CD4-positive, alpha-beta memory T cell (primary cell): ENCODE data around the gene COG2. TPM values are rescaled to one million over a fixed set of nuclear protein-coding genes. Genes with fewer than 3 reads are reported as not detected.

Experiments used
- CTCF ChIA-PET: fragments of 350-600 bp; sonication (Branson Sonifier 250); formaldehyde crosslinking; loops from one replicate; lab custom pipeline; 2021; ENCODE audit warnings: inconsistent platforms; ENCODE audit not compliant: partially characterized antibody; lab: Charles Lee
- POLR2A ChIA-PET: fragments of 350-600 bp; sonication (Branson Sonifier 250); formaldehyde crosslinking; loops from one replicate; lab custom pipeline; 2021; ENCODE audit not compliant: partially characterized antibody; lab: Charles Lee
- DNase-seq, 5 donors: peaks; one replicate each; pipeline versions ENCODE4 v3.0.0 to v3.0.0-alpha.2; 2020 to 2022; ENCODE audit warnings: mixed read lengths in 1 of 5
- H3K27ac ChIP-seq: one replicate; pipeline ENCODE4 v1.7.0; 2013; ENCODE audit warnings: low read depth, low read length
- H3K27me3 ChIP-seq: 2 replicates; pipeline ENCODE4 v1.7.0; 2013; ENCODE audit warnings: mild to moderate bottlenecking, low read length, moderate library complexity; ENCODE audit not compliant: insufficient read depth
- H3K36me3 ChIP-seq: 2 replicates; pipeline ENCODE4 v1.7.0; 2013; ENCODE audit warnings: mild to moderate bottlenecking, low read length, moderate library complexity; ENCODE audit not compliant: insufficient read depth
- H3K4me1 ChIP-seq: 2 replicates; pipeline ENCODE4 v1.7.0; 2013; ENCODE audit warnings: mild to moderate bottlenecking, low read length, moderate library complexity; ENCODE audit not compliant: insufficient read depth
- H3K4me3 ChIP-seq, 2 donors: one replicate each; pipeline ENCODE4 v1.7.0; 2013; ENCODE audit warnings: low read length in 2 of 2, mild to moderate bottlenecking in 1 of 2
- H3K9me3 ChIP-seq, 2 donors: one replicate each; pipeline ENCODE4 v1.7.0; 2013; ENCODE audit warnings: low read length in 2 of 2, control low read depth in 1 of 2; ENCODE audit not compliant: control insufficient read depth in 1 of 2
- H3K27ac Mint-ChIP-seq, 7 donors: one replicate each; pipeline ENCODE4 v1.8.0; 2020 to 2021; ENCODE audit warnings: mixed read lengths in 7 of 7, mild to moderate bottlenecking in 6 of 7, inconsistent platforms in 3 of 7, moderate library complexity in 3 of 7
- H3K27me3 Mint-ChIP-seq, 2 donors: one replicate each; pipeline ENCODE4 v1.8.0; 2020 to 2021; ENCODE audit warnings: mixed read lengths in 2 of 2
- H3K36me3 Mint-ChIP-seq, 2 donors: one replicate each; pipeline ENCODE4 v1.8.0; 2020 to 2021; ENCODE audit warnings: mixed read lengths in 2 of 2, inconsistent platforms in 1 of 2, mild to moderate bottlenecking in 1 of 2
- H3K4me1 Mint-ChIP-seq, 4 donors: one replicate each; pipeline ENCODE4 v1.8.0; 2020 to 2021; ENCODE audit warnings: mixed read lengths in 4 of 4, mild to moderate bottlenecking in 1 of 4
- H3K4me3 Mint-ChIP-seq, 8 donors: one replicate each; pipeline ENCODE4 v1.8.0; 2020 to 2021; ENCODE audit warnings: mixed read lengths in 8 of 8, mild to moderate bottlenecking in 7 of 8, moderate library complexity in 6 of 8, inconsistent platforms in 3 of 8
- H3K9me3 Mint-ChIP-seq, 8 donors: one replicate each; pipeline ENCODE4 v1.8.0; 2020 to 2021; ENCODE audit warnings: mixed read lengths in 8 of 8, mild to moderate bottlenecking in 5 of 8, inconsistent platforms in 3 of 8, moderate library complexity in 1 of 8
- intact Hi-C: fragments of 100-400 bp; cut with micrococcal nuclease; formaldehyde crosslinking; loops from one replicate; pipeline ENCODE4 v1.15.1; 2023
- polyA plus RNA-seq, 2 donors: library from polyadenylated mRNA; unstranded; fragments of 300-500 nt; fragmentation: Illumina TruSeq; gene quantifications; one replicate each; pipeline ENCODE4 v1.2.3, GENCODE V29; 2021
- total RNA-seq, 2 experiments: library from RNA; stranded (reverse); gene quantifications; one replicate each; pipeline ENCODE4 v1.2.3, GENCODE V29; 2021

The COG2 gene
- total and polyA plus RNA-seq, 4 experiments from 2014 or later: 28.8 to 44.6 (median 36.1) TPM

GRCh38 chr1:230682274-230682673, 40.0 kb downstream of the COG2 start:
- Histone ChIP-seq H3K4me1 (no peaks in the 10 kb centered on the region), H3K36me3 (peaks cover 61% of the 10 kb centered on the region), H3K9me3 (no peaks in the 10 kb centered on the region), H3K27me3 (no peaks in the 10 kb centered on the region), H3K4me3 (no peak overlapping the region), H3K27ac (no peak overlapping the region)
- ChIA-PET POLR2A (no interaction called here), CTCF (no interaction called here)
- intact Hi-C loops: no loop called here
- DNase-seq: no peak
- peaks cover 63 to 91% of the 10 kb centered on the region in 2 donors for H3K36me3 Mint-ChIP-seq
- H3K9me3 Mint-ChIP-seq: peaks cover 0 to 3% (median 0%) of the 10 kb centered on the region in 8 donors
- H3K27ac Mint-ChIP-seq: peak overlapping the region in 3 of 7 donors; percentile 30 to 56 (median 41)
- no peaks in the 10 kb centered on the region for H3K27me3 Mint-ChIP-seq
- peaks cover 0 to 1% (median 0%) of the 10 kb centered on the region in 4 donors for H3K4me1 Mint-ChIP-seq
- no peak overlapping the region for H3K4me3 Mint-ChIP-seq

GRCh38 chr1:230682882-230683610, 40.8 kb downstream of the COG2 start:
- no peaks in the 10 kb centered on the region for H3K4me1 ChIP-seq
- H3K27ac ChIP-seq: no peak overlapping the region
- peaks cover 0 to 1% (median 0%) of the 10 kb centered on the region in 4 donors for H3K4me1 Mint-ChIP-seq
- no peak for DNase-seq
- peaks cover 0 to 3% (median 0%) of the 10 kb centered on the region in 8 donors for H3K9me3 Mint-ChIP-seq
- no peaks in the 10 kb centered on the region for H3K27me3 Mint-ChIP-seq
- peaks cover 69 to 94% of the 10 kb centered on the region in 2 donors for H3K36me3 Mint-ChIP-seq
- H3K9me3 ChIP-seq: no peaks in the 10 kb centered on the region
- ChIA-PET CTCF (interaction anchor here (1.8 kb wide), 1 partner anchor 15 kb away, joined by 4 read pairs; no protein-coding TSS in a partner anchor), POLR2A (no interaction called here)
- no peak overlapping the region for H3K4me3 ChIP-seq
- no peaks in the 10 kb centered on the region for H3K27me3 ChIP-seq
- intact Hi-C loops: no loop called here
- no peak overlapping the region for H3K4me3 Mint-ChIP-seq
- peak overlapping the region in 1 of 7 donors; percentile 14 for H3K27ac Mint-ChIP-seq
- peaks cover 65% of the 10 kb centered on the region for H3K36me3 ChIP-seq

DNA sequence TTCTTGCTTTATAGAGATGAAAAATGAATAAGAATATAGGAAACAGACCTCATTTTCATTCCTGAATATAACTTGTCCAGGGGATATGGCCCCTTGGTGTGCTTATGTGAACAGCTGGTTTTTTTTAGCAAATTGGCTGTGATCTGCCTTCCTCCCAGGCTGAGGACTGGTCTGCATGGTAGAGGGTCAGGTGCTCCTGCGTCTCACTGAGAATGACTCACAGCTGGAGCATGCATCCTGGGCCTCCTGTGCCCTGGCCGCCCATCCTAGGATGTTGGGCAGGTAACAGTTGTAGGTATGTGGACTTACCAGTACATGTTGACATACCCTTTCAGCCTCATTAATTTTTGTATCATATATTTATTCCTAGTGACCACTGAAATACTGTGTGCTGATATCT, 41.9 kb downstream of the COG2 start:
- POLR2A ChIA-PET: no interaction called here
- no peak overlapping the region for H3K27ac ChIP-seq
- H3K36me3 Mint-ChIP-seq: peaks cover 63 to 92% of the 10 kb centered on the region in 2 donors
- H3K4me1 ChIP-seq: no peaks in the 10 kb centered on the region
- intact Hi-C loops: no loop called here
- no peak overlapping the region for H3K27ac Mint-ChIP-seq
- no peaks in the 10 kb centered on the region for H3K27me3 Mint-ChIP-seq
- H3K9me3 ChIP-seq: no peaks in the 10 kb centered on the region
- peaks cover 67% of the 10 kb centered on the region for H3K36me3 ChIP-seq
- no peaks in the 10 kb centered on the region for H3K27me3 ChIP-seq
- no peak for DNase-seq
- CTCF ChIA-PET: interaction anchor here (1.8 kb wide), 1 partner anchor 16 kb away, joined by 4 read pairs; no protein-coding TSS in a partner anchor
- peaks cover 0 to 3% (median 0%) of the 10 kb centered on the region in 8 donors for H3K9me3 Mint-ChIP-seq
- H3K4me1 Mint-ChIP-seq: peaks cover 0 to 1% (median 0%) of the 10 kb centered on the region in 4 donors
- no peak overlapping the region for H3K4me3 ChIP-seq
- no peak overlapping the region for H3K4me3 Mint-ChIP-seq

- peaks cover 61 to 92% of the 10 kb centered on the region in 2 donors for H3K36me3 Mint-ChIP-seq
Observed at GRCh38 chr1:230684998-230685397, 42.7 kb downstream of the COG2 start.

GRCh38 chr1:230686747-230687146, 44.5 kb downstream of the COG2 start:
- no peak overlapping the region for H3K4me3 ChIP-seq
- CTCF ChIA-PET: interaction anchor here (1.7 kb wide), 1 partner anchor 44 kb away, joined by 3 read pairs; no protein-coding TSS in a partner anchor
- Mint-ChIP-seq H3K4me3 (no peak overlapping the region), H3K27me3 (no peaks in the 10 kb centered on the region), H3K36me3 (peaks cover 68 to 89% of the 10 kb centered on the region in 2 donors), H3K4me1 (peaks cover 0 to 1% (median 0%) of the 10 kb centered on the region in 4 donors), H3K9me3 (peaks cover 0 to 3% (median 0%) of the 10 kb centered on the region in 8 donors), H3K27ac (no peak overlapping the region)
- H3K36me3 ChIP-seq: peaks cover 74% of the 10 kb centered on the region
- H3K9me3 ChIP-seq: no peaks in the 10 kb centered on the region
- no peaks in the 10 kb centered on the region for H3K27me3 ChIP-seq
- POLR2A ChIA-PET: no interaction called here
- no peak overlapping the region for H3K27ac ChIP-seq
- H3K4me1 ChIP-seq: no peaks in the 10 kb centered on the region
- intact Hi-C loops: no loop called here
- no peak for DNase-seq

More at GRCh38 chr1:230684998-230685397, 42.7 kb downstream of the COG2 start:
- Mint-ChIP-seq H3K27me3 (no peaks in the 10 kb centered on the region), H3K4me3 (no peak overlapping the region), H3K27ac (no peak overlapping the region), H3K9me3 (peaks cover 0 to 3% (median 0%) of the 10 kb centered on the region in 8 donors), H3K4me1 (peaks cover 0 to 1% (median 0%) of the 10 kb centered on the region in 4 donors)
- POLR2A ChIA-PET: no interaction called here
- no peaks in the 10 kb centered on the region for H3K4me1 ChIP-seq
- DNase-seq: no peak
- H3K27ac ChIP-seq: no peak overlapping the region
- intact Hi-C loops: no loop called here
- H3K9me3 ChIP-seq: no peaks in the 10 kb centered on the region
- CTCF ChIA-PET: interaction anchor here (1.8 kb wide), 1 partner anchor 16 kb away, joined by 4 read pairs; no protein-coding TSS in a partner anchor
- no peaks in the 10 kb centered on the region for H3K27me3 ChIP-seq
- peaks cover 67% of the 10 kb centered on the region for H3K36me3 ChIP-seq
- no peak overlapping the region for H3K4me3 ChIP-seq

DNA sequence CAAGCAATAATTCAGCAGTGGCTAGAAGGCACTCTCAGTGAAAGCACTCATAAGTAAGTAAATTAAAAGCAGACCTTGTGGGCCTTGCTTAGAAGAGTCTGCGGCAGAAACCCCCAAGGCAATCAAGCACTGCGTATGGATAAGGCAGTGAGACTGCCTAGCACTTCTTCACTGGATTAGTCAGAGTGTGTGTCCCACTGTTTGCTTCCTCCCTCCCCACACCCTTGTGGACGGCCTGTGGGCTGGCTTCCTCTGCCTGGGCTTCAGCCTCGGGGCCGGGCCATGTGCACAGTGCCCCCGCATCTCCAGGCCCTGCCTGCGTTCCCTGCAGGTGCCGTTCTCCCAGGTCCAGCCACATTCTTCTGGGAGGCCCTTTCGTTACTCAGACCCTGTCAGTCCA, 47.8 kb downstream of the COG2 start:
- DNase-seq: no peak
- Histone ChIP-seq H3K4me1 (no peaks in the 10 kb centered on the region), H3K36me3 (peaks cover 67% of the 10 kb centered on the region), H3K4me3 (no peak overlapping the region), H3K27me3 (no peaks in the 10 kb centered on the region), H3K27ac (no peak overlapping the region), H3K9me3 (no peaks in the 10 kb centered on the region)
- no peak overlapping the region for H3K27ac Mint-ChIP-seq
- intact Hi-C loops: no loop called here
- POLR2A ChIA-PET: no interaction called here
- CTCF ChIA-PET: no interaction called here
- peaks cover 0 to 2% (median 0%) of the 10 kb centered on the region in 4 donors for H3K4me1 Mint-ChIP-seq
- peaks cover 0 to under 1% (median 0%) of the 10 kb centered on the region in 8 donors for H3K9me3 Mint-ChIP-seq
- no peaks in the 10 kb centered on the region for H3K27me3 Mint-ChIP-seq
- peaks cover 67 to 83% of the 10 kb centered on the region in 2 donors for H3K36me3 Mint-ChIP-seq
- no peak overlapping the region for H3K4me3 Mint-ChIP-seq

DNA sequence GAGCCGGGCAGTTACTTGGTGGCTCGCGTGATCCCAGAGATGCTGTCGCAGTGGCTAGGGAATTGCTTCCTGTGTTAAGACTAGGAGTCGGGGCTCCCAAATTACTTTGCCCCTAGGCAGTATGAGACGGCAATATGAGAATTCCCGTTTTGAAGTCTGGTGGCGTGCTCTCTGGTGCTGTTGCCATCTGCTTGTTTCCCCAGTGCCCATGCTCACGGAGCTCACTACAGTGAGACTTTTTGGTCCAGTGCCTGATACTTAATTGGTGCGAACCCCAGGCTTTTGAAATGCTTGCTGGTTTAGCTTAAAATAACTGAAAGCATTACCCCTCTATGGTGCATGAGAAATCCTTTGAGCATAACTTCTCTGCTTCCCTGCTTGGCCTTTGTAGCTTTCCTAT, 49.3 kb downstream of the COG2 start:
- Histone ChIP-seq H3K36me3 (peaks cover 56% of the 10 kb centered on the region), H3K4me3 (no peak overlapping the region), H3K9me3 (no peaks in the 10 kb centered on the region), H3K4me1 (no peaks in the 10 kb centered on the region), H3K27me3 (no peaks in the 10 kb centered on the region), H3K27ac (no peak overlapping the region)
- intact Hi-C loops: no loop called here
- no peak overlapping the region for H3K4me3 Mint-ChIP-seq
- CTCF ChIA-PET: no interaction called here
- peaks cover 0 to 1% (median 0%) of the 10 kb centered on the region in 8 donors for H3K9me3 Mint-ChIP-seq
- no peak for DNase-seq
- no peaks in the 10 kb centered on the region for H3K27me3 Mint-ChIP-seq
- peaks cover 56 to 69% of the 10 kb centered on the region in 2 donors for H3K36me3 Mint-ChIP-seq
- H3K4me1 Mint-ChIP-seq: peaks cover 0 to 4% (median 0%) of the 10 kb centered on the region in 4 donors
- POLR2A ChIA-PET: no interaction called here
- H3K27ac Mint-ChIP-seq: no peak overlapping the region
